Psoas muscle (tissue), 8 donors: ENCODE measurements around the gene OR52W1. TPM values are rescaled to one million over a fixed set of nuclear protein-coding genes. Genes with fewer than 3 reads are reported as not detected.
A peak's percentile ranks its signal among the peaks of the same experiment; 100 is the strongest.

Source experiments
- ATAC-seq, 4 donors: fragments of 200-7000 bp; cut with Tn5 transposase; one replicate each; pipeline ENCODE4 v1.9.1; 2020; ENCODE audit warnings: moderate library complexity in 3 of 4, mild to moderate bottlenecking in 2 of 4
- DNase-seq, 2 donors: peaks; one replicate each; pipeline ENCODE4 v3.0.0-alpha.2; 2020
- H3K27ac ChIP-seq: fragments of 200-600 bp; one replicate; pipeline ENCODE4 v1.8.0; 2022
- H3K27me3 ChIP-seq, 3 donors: fragments of 200-600 bp in 1 of 3; one replicate each; pipeline versions ENCODE4 v1.6.1 to v1.8.0; 2013 to 2022; ENCODE audit warnings: low read length in 2 of 3, mild to moderate bottlenecking in 2 of 3, moderate library complexity in 1 of 3; ENCODE audit not compliant: insufficient read depth in 3 of 3
- H3K36me3 ChIP-seq, 2 donors: fragments of 200-600 bp in 1 of 2; one replicate each; pipeline versions ENCODE4 v1.6.1 to v1.8.0; 2013 to 2022; ENCODE audit warnings: low read depth in 1 of 2, mild to moderate bottlenecking in 1 of 2, moderate library complexity in 1 of 2; ENCODE audit not compliant: insufficient read depth in 1 of 2
- H3K4me1 ChIP-seq: fragments of 200-600 bp; one replicate; pipeline ENCODE4 v1.8.0; 2022
- H3K4me3 ChIP-seq: fragments of 200-600 bp; one replicate; pipeline ENCODE4 v1.8.0; 2022; ENCODE audit warnings: mild to moderate bottlenecking
- H3K9me3 ChIP-seq: fragments of 200-600 bp; one replicate; pipeline ENCODE4 v1.8.0; 2022
- WGBS, 3 donors: extraction: QIAGEN DNeasy Blood & Tissue Kit; methylation state at CpG; one replicate each; pipeline versions ENCODE4 v1.1.6 to v1.1.7; 2013; 5-methylcytosine and 5-hydroxymethylcytosine counted together
- intact Hi-C, 2 donors: fragments of 100-400 bp; cut with DNase I; formaldehyde crosslinking; loops; one replicate each; pipeline versions ENCODE4 v1.11.0 to v1.14.2; 2022
- polyA plus RNA-seq, 3 donors: library from polyadenylated mRNA; stranded (reverse); fragments of 200-250 nt; gene quantifications; one replicate each; pipeline ENCODE4 v1.2.3, GENCODE V29; 2013
- total RNA-seq, 4 donors: library from RNA; stranded (reverse); fragmentation: NEBNext Ultra II Directional in 2 of 4; extraction: Animal tissue kit (Norgen Biotek cat#: 25700) in 2 of 4; gene quantifications; one replicate each; pipeline versions ENCODE4 v1.2.1 to v1.2.4, GENCODE V29; 2021 to 2023
- TF ChIP-seq, protein P1 (sequence below): fragments of 200-600 bp; IDR thresholded peaks from one replicate; pipeline ENCODE4 v1.8.0; 2022; ENCODE audit warnings: antibody characterized with exemption
- donor health status: healthy with polysubstance abuse.
- donor health status: DM: no; HTN: no; CAD: no; lungs with moderate emphysema.
- donor health status: Bipolar disorder and iron deficiency.
- donor health status: healthy.
- donor health status: DM: yes; HTN: yes; CAD: no.
- donor health status: DM: no; HTN: no; CAD: no.
- donor health status: DM: no; HTN: no; CAD: no.
- donor health status: DM: yes; HTN: yes; CAD: no.

Gene OR52W1
- total and polyA plus RNA-seq, 7 donors: not detected

DNA sequence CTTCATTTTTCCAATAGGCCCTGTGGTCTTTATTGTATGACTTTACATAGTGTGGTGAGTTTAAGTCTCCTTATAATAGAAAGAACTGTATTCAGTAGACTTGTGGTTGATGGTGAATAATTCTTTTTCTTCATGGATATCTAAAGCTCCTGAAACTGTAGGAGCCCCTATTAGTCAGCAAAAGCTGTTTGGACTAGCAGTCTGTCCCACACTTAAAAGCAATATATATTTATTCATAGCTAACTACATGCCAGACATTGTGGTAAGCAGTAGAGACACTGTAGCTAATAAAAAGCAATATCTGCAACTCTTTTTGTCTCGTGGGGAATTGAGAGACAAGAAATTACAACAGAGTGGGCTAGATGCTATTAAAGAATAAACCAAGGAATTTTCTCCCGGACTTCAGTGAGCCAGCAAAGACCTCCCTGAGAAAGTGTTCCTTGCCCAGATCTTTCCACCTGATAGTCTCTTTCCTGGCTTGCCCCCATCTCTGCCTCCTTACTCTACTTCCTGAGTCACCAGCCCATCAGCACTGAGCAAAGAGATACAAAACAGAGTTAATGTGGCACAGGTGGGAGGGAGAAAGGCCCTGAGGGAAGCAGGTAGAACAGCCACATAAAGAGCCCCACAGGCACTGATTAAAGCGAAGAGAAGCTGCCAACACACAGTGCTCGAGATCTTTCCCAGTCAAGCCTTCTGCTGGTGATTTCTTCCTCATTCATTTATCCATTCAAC lies 1.4 kb upstream of the OR52W1 start:
- intact Hi-C loops: no loop called here
- Histone ChIP-seq H3K4me3 (no peak overlapping the region), H3K36me3 (no peaks in the 10 kb centered on the region), H3K4me1 (no peaks in the 10 kb centered on the region), H3K27ac (no peak overlapping the region), H3K9me3 (no peaks in the 10 kb centered on the region), H3K27me3 (no peaks in the 10 kb centered on the region)
- no peak for ATAC-seq
- TF ChIP-seq, protein P1, sequence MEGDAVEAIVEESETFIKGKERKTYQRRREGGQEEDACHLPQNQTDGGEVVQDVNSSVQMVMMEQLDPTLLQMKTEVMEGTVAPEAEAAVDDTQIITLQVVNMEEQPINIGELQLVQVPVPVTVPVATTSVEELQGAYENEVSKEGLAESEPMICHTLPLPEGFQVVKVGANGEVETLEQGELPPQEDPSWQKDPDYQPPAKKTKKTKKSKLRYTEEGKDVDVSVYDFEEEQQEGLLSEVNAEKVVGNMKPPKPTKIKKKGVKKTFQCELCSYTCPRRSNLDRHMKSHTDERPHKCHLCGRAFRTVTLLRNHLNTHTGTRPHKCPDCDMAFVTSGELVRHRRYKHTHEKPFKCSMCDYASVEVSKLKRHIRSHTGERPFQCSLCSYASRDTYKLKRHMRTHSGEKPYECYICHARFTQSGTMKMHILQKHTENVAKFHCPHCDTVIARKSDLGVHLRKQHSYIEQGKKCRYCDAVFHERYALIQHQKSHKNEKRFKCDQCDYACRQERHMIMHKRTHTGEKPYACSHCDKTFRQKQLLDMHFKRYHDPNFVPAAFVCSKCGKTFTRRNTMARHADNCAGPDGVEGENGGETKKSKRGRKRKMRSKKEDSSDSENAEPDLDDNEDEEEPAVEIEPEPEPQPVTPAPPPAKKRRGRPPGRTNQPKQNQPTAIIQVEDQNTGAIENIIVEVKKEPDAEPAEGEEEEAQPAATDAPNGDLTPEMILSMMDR: no peak
- DNase-seq: no peak
- 78 to 86% (median 85%) methylated on average over 4 of the region's 4 CpGs for WGBS, 3 donors

GRCh38 chr11:6200975-6201374 lies 2.0 kb downstream of the OR52W1 start:
- H3K4me1 ChIP-seq: no peaks in the 10 kb centered on the region
- H3K36me3 ChIP-seq: peaks cover 7 to 17% of the 10 kb centered on the region in 2 donors
- H3K4me3 ChIP-seq: no peak overlapping the region
- WGBS, 3 donors: 56 to 74% (median 64%) methylated on average over 4 of the region's 4 CpGs
- TF ChIP-seq, protein P1: no peak
- H3K27me3 ChIP-seq: no peaks in the 10 kb centered on the region
- no peak overlapping the region for H3K27ac ChIP-seq
- intact Hi-C loops: no loop called here
- H3K9me3 ChIP-seq: no peaks in the 10 kb centered on the region
- DNase-seq: peak; percentile 39 to 66
- ATAC-seq: peak; percentile 39 to 84 (median 50)

GRCh38 chr11:6201481-6201880 lies 2.5 kb downstream of the OR52W1 start:
- 69 to 79% (median 75%) methylated on average over 2 of the region's 2 CpGs for WGBS, 3 donors
- H3K4me1 ChIP-seq: no peaks in the 10 kb centered on the region
- no peaks in the 10 kb centered on the region for H3K27me3 ChIP-seq
- no peak overlapping the region for H3K4me3 ChIP-seq
- H3K27ac ChIP-seq: no peak overlapping the region
- intact Hi-C loops: no loop called here
- no peak for ATAC-seq
- no peak for DNase-seq
- H3K36me3 ChIP-seq: peaks cover 7 to 22% of the 10 kb centered on the region in 2 donors
- TF ChIP-seq, protein P1: no peak
- H3K9me3 ChIP-seq: no peaks in the 10 kb centered on the region

- intact Hi-C loops: no loop called here
- WGBS, 3 donors: 82 to 93% (median 84%) methylated on average over 1 of the region's 1 CpG
These were observed 3.0 kb downstream of the OR52W1 start for GRCh38 chr11:6202041-6202440.

More at GRCh38 chr11:6202041-6202440, 3.0 kb downstream of the OR52W1 start:
- DNase-seq (no peak), ATAC-seq (no peak)
- Histone ChIP-seq H3K9me3 (no peaks in the 10 kb centered on the region), H3K4me3 (no peak overlapping the region), H3K36me3 (peaks cover 7 to 27% of the 10 kb centered on the region in 2 donors), H3K27ac (no peak overlapping the region), H3K27me3 (no peaks in the 10 kb centered on the region), H3K4me1 (no peaks in the 10 kb centered on the region)
- TF ChIP-seq, protein P1: no peak
